Fibroblast of pulmonary artery (primary cell): ENCODE results near the gene SUMO3.
A peak's percentile ranks its signal among the peaks of the same experiment; 100 is the strongest.

Source experiments
- DNase-seq: peaks from one replicate; pipeline ENCODE4 v3.0.0-alpha.2; 2010; ENCODE audit warnings: low read depth
- H3K4me3 ChIP-seq: replicated peaks from 2 replicates; pipeline ENCODE4 v1.5.1; 2011; ENCODE audit warnings: low read depth, mild to moderate bottlenecking, control low read depth, low read length, moderate library complexity
- CTCF ChIP-seq: IDR thresholded peaks from 2 replicates; pipeline ENCODE4 v1.5.1; 2011; ENCODE audit warnings: mild to moderate bottlenecking, control low read depth, low read length, inconsistent platforms; ENCODE audit errors: missing control alignments

The SUMO3 gene

GRCh38 chr21:44779417-44780136 is 38.3 kb downstream of the SUMO3 start:
- DNase-seq = peak; percentile 45
- no peak for TF ChIP-seq CTCF
- H3K4me3 ChIP-seq = no peak overlapping the region

DNA sequence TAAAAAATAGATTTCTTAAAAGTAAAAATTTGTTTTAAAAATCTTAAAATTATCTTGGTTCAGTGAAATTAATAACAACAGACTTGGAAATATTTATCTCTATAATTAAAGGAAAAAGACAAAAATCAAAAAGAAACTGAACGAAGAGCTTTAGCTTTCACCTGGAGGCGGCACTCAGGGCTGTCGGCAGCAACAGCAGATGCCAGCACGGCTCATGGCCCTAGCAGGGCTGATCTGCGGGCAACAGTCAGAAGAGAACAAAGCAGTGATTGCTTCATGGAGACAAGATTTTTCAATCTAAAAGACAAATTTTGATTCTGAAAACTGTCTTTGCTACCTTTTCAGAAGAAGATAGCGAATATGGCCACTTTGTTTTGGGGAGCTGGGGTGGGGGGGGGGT is 38.9 kb downstream of the SUMO3 start:
- no peak overlapping the region for H3K4me3 ChIP-seq

DNA sequence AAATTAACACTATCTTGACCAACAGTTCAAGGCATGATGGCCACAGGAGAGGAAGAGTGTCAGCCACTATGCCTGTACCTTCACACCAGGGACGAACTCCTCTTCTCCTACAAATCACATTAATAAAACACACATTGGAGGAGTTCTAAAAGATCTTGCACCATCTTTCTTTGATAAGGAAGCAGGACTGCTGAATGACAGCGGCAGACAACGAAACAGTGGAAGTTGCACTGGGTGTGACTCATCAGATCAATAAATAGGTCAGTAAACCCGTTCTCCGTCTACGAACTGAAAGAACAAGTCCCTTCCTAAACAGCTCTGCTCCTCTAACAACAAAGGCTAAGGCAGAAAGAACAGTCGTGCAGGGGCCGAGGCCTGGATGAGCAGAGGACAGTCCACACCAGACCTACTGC is 39.4 kb downstream of the SUMO3 start:
- H3K4me3 ChIP-seq = no peak overlapping the region
- DNase-seq = no peak
- no peak for TF ChIP-seq CTCF

More for the DNA sequence above, 38.9 kb downstream of the SUMO3 start:
- no peak for TF ChIP-seq CTCF
- no peak for DNase-seq

DNA sequence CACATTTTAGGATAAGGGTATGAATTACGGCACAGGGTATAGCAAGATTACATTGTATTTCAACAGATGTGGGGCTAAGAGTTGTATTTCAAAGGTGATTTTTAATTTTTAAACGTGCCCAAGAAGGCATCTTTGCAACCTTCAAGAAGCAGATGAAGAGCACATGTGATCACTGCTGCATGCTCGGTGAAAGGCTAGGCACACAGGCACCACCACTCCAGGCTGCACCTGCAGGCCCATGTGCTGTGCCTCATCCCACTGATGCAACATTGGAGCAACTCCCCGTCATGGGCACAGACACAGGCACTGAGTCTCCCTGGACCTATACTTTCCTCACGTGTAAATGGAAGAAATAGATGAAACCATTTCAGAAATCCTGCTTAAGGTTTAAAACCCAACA is 39.8 kb downstream of the SUMO3 start:
- no peak overlapping the region for H3K4me3 ChIP-seq
- no peak for DNase-seq
- no peak for TF ChIP-seq CTCF

- no peak for DNase-seq
- no peak overlapping the region for H3K4me3 ChIP-seq
- no peak for TF ChIP-seq CTCF
Measured at GRCh38 chr21:44774972-44775371, 42.9 kb downstream of the SUMO3 start.

DNA sequence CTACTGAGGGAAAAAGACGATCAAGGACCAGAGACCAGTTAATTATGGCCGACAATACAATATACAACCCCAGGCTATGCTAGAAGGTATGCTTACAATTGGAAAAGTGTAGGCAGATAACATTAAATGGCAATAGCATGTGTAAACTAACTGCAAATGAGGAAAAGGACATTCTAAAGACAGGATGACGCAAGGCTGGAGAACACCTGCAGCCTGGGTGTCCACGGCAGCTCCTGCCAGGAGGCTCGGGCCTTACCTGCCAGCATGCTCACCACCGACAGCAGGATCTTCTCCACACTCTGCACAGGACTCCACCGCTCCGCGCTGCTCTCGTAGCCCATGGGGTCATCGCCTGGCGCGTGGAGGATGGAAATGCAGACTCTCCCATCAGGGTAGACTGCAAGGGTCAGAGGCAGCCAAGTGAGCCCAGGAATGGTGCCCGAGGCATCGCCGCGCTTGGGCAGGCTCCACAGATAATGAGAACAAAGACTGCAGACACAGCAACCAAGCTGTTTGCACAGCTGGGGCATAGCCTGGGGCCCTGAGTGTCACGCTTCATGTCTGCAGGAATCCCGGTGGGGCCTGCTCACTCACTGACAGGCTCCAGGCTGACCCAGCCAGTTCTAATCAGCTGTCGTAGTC is 44.5 kb downstream of the SUMO3 start:
- no peak for TF ChIP-seq CTCF
- DNase-seq = no peak

More for the DNA sequence above, 44.5 kb downstream of the SUMO3 start:
- H3K4me3 ChIP-seq = no peak overlapping the region
